Heart left ventricle (tissue), 13 donors: Measurements from ENCODE around the gene FBLN2.

Source experiments
- POLR2A ChIP-seq, 2 donors: fragments of 450-650 bp; IDR thresholded peaks; one replicate each; pipeline ENCODE4 v1.6.1; 2017; ENCODE audit warnings: antibody characterized with exemption in 2 of 2, mild to moderate bottlenecking in 2 of 2, moderate library complexity in 2 of 2
- TF ChIP-seq, protein P1 (sequence below), 12 donors: fragments of 200-600 bp; sonication (generic) in 4 of 12; IDR thresholded peaks; one replicate each; pipeline versions ENCODE4 v1.5.0 to v1.8.0; 2018 to 2022; ENCODE audit warnings: antibody characterized with exemption in 12 of 12, mild to moderate bottlenecking in 5 of 12
- donor health status: ischemic (EF 13 %, LVEDD 7.1; RV severe dilation, severe dysfunction).
- donor health status: DM: no; HTN: yes; CAD: no.
- donor health status: DM: no; HTN: no; CAD: no.
- donor health status: ischemic (EF 25% LVEDD 6.9; RV normal size, moderate dysfunction).
- donor health status: ischemic (EF 25% LVEDD 5.7; RV mildly dilated, moderate dysfunction).
- donor health status: ischemic (EF 35%, LVEDD 5.7; RV mildly dilated, moderate dysfunction).
- donor health status: nonischemic (EF 11% LVEDD 7.7; RV severe dilation, severe dysfunction).
- donor health status: DM: yes; HTN: yes; CAD: no.
- donor health status: PGD.
- donor health status: ischemic (EF 29% LVEDD 5.4; RV normal size, mild dysfunction).
- donor health status: nonischemic (EF 23%, LVEDD 6.1; RV moderate dilation, normal function).

DNA sequence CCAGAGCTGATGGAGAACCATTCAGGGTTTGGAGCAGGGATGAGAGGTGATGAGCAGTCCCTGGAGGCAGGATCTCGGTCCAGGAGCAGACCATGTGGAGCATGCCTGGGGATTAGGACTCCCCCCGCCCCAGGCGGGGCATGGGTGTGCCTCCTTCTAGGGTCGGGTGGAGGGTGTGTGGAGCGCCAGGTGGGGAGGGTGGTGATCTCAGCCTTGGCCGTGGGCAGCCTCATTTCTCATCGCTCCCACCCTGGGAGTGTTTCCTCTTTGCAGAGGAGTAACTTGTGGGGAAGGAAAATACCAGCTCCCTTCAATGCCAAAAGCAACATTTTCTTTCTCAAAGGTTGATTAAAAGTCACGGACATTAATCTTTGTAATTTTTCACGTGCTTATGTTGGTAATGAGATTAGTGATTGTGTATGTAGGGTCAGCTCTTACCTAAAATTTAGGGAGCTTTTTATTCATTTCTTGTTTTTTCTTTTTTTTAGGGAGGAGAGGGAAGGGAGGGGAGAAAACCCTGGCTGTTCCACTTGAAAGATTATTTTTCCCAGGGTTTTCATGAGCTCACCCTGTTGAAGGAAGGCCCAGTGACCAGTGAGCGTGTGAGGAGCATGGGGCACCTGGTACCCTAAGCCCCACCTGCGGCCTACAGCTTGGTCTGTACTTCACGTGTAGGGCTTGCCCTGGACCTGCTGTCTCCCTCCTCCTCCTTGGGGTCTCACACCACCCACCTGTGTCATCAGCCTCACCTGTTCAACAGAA is 11.0 kb downstream of the FBLN2 start:
- TF ChIP-seq, protein P1, sequence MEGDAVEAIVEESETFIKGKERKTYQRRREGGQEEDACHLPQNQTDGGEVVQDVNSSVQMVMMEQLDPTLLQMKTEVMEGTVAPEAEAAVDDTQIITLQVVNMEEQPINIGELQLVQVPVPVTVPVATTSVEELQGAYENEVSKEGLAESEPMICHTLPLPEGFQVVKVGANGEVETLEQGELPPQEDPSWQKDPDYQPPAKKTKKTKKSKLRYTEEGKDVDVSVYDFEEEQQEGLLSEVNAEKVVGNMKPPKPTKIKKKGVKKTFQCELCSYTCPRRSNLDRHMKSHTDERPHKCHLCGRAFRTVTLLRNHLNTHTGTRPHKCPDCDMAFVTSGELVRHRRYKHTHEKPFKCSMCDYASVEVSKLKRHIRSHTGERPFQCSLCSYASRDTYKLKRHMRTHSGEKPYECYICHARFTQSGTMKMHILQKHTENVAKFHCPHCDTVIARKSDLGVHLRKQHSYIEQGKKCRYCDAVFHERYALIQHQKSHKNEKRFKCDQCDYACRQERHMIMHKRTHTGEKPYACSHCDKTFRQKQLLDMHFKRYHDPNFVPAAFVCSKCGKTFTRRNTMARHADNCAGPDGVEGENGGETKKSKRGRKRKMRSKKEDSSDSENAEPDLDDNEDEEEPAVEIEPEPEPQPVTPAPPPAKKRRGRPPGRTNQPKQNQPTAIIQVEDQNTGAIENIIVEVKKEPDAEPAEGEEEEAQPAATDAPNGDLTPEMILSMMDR (IDR thresholded peaks at IDR 0.05): no peak
- no peak for TF ChIP-seq POLR2A (IDR thresholded peaks at IDR 0.05)
